Testis (tissue), 3 donors: ENCODE measurements around the gene KCNQ1. TPM values are rescaled to one million over a fixed set of nuclear protein-coding genes. Genes with fewer than 3 reads are reported as not detected.
A peak's percentile ranks its signal among the peaks of the same experiment; 100 is the strongest.

ENCODE experiments used
- DNase-seq: peaks from one replicate; pipeline ENCODE4 v3.0.0-alpha.2; 2019
- H3K27ac ChIP-seq, 2 donors: fragments of 200-600 bp; sonication (generic); one replicate each; pipeline ENCODE4 v1.5.1; 2019
- H3K27me3 ChIP-seq: fragments of 200-600 bp; sonication (generic); one replicate; pipeline ENCODE4 v1.5.1; 2019
- H3K36me3 ChIP-seq: fragments of 200-600 bp; sonication (generic); one replicate; pipeline ENCODE4 v1.5.1; 2017; ENCODE audit warnings: low read depth; ENCODE audit errors: missing control alignments
- H3K4me1 ChIP-seq: fragments of 200-600 bp; sonication (generic); one replicate; pipeline ENCODE4 v1.5.1; 2019
- H3K4me3 ChIP-seq, 2 donors: fragments of 200-600 bp; sonication (generic); one replicate each; pipeline ENCODE4 v1.5.1; 2017 to 2019
- H3K9me3 ChIP-seq: fragments of 200-600 bp; sonication (generic); one replicate; pipeline ENCODE4 v1.5.1; 2017
- POLR2A ChIP-seq: fragments of 450-650 bp; IDR thresholded peaks from one replicate; pipeline ENCODE4 v1.6.1; 2017; ENCODE audit warnings: antibody characterized with exemption, mild to moderate bottlenecking, moderate library complexity
- WGBS, 2 donors: methylation state at CpG; one replicate each; pipeline ENCODE4 v1.1.5; 2018; 5-methylcytosine and 5-hydroxymethylcytosine counted together
- intact Hi-C: fragments of 100-400 bp; cut with DNase I; formaldehyde crosslinking; loops from one replicate; pipeline ENCODE4 v1.15.1; 2023; ENCODE audit warnings: low total_unique reads
- polyA plus RNA-seq: library from polyadenylated mRNA; stranded (reverse); fragments of 350-450 nt; fragmentation: Illumina TruSeq; extraction: RNeasy Lipid Tissue Mini Kit (QIAGEN cat#74804); gene quantifications from one replicate; pipeline ENCODE4 v1.2.3, GENCODE V29; 2014; ENCODE audit warnings: low read depth, low replicate concordance; ENCODE audit not compliant: insufficient read depth
- total RNA-seq, 2 donors: library from RNA; depleted of rRNA; stranded (reverse); fragments of >200 nt; gene quantifications; one replicate each; pipeline ENCODE4 v1.2.3, GENCODE V29; 2016
- TF ChIP-seq, protein P1 (sequence below), 3 experiments: fragments of 450-650 bp in 2 of 3; fragments of 200-600 bp in 1 of 3; sonication (generic) in 1 of 3; IDR thresholded peaks; one replicate each; pipeline ENCODE4 v1.5.1; 2016 to 2019; ENCODE audit warnings: antibody characterized with exemption in 3 of 3, mild to moderate bottlenecking in 2 of 3, moderate library complexity in 1 of 3

Gene KCNQ1
- total and polyA plus RNA-seq, 3 donors from 2014 or later, result 6.0 to 24.2 (median 12.8) TPM

- Histone ChIP-seq H3K4me1 (peaks cover 3% of the 10 kb centered on the region), H3K4me3 (no peak overlapping the region), H3K27ac (no peak overlapping the region), H3K36me3 (no peaks in the 10 kb centered on the region), H3K27me3 (no peaks in the 10 kb centered on the region), H3K9me3 (no peaks in the 10 kb centered on the region)
- TF ChIP-seq, protein P1, sequence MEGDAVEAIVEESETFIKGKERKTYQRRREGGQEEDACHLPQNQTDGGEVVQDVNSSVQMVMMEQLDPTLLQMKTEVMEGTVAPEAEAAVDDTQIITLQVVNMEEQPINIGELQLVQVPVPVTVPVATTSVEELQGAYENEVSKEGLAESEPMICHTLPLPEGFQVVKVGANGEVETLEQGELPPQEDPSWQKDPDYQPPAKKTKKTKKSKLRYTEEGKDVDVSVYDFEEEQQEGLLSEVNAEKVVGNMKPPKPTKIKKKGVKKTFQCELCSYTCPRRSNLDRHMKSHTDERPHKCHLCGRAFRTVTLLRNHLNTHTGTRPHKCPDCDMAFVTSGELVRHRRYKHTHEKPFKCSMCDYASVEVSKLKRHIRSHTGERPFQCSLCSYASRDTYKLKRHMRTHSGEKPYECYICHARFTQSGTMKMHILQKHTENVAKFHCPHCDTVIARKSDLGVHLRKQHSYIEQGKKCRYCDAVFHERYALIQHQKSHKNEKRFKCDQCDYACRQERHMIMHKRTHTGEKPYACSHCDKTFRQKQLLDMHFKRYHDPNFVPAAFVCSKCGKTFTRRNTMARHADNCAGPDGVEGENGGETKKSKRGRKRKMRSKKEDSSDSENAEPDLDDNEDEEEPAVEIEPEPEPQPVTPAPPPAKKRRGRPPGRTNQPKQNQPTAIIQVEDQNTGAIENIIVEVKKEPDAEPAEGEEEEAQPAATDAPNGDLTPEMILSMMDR (IDR thresholded peaks at IDR 0.05), result peak; percentile 80 to 89 (median 89)
- TF ChIP-seq POLR2A, result no peak
- intact Hi-C loops, result loop anchor here (5.0 to 10.0 kb wide), 2 partner anchors 223 to 474 kb away; no protein-coding TSS in a partner anchor
- peak; percentile 71 for DNase-seq
- 20 to 33% methylated on average over 4 to 41 of the region's 44 CpGs for WGBS, 2 donors
Observed at GRCh38 chr11:2420502-2421225, 24.1 kb upstream of the KCNQ1 start.

GRCh38 chr11:2421226-2421994, 23.4 kb upstream of the KCNQ1 start:
- H3K9me3 ChIP-seq, result no peaks in the 10 kb centered on the region
- DNase-seq, result no peak
- intact Hi-C loops, result loop anchor here (5.0 to 10.0 kb wide), 2 partner anchors 224 to 473 kb away; no protein-coding TSS in a partner anchor
- H3K27ac ChIP-seq, result no peak overlapping the region
- TF ChIP-seq, protein P1 (IDR thresholded peaks at IDR 0.05), result no peak
- no peak for TF ChIP-seq POLR2A
- H3K36me3 ChIP-seq, result no peaks in the 10 kb centered on the region
- WGBS, 2 donors, result 82 to 83% methylated on average over 8 to 19 of the region's 19 CpGs
- peaks cover 3% of the 10 kb centered on the region for H3K4me1 ChIP-seq
- no peak overlapping the region for H3K4me3 ChIP-seq
- H3K27me3 ChIP-seq, result no peaks in the 10 kb centered on the region

GRCh38 chr11:2421996-2422395, 22.8 kb upstream of the KCNQ1 start:
- Histone ChIP-seq H3K27ac (no peak overlapping the region), H3K4me1 (peaks cover 3% of the 10 kb centered on the region), H3K36me3 (no peaks in the 10 kb centered on the region), H3K9me3 (no peaks in the 10 kb centered on the region), H3K4me3 (no peak overlapping the region), H3K27me3 (no peaks in the 10 kb centered on the region)
- WGBS, 2 donors, result 85 to 88% methylated on average over 9 to 16 of the region's 17 CpGs
- no peak for DNase-seq
- TF ChIP-seq POLR2A, result no peak
- TF ChIP-seq, protein P1 (IDR thresholded peaks at IDR 0.05), result no peak
- intact Hi-C loops, result loop anchor here (5.0 to 10.0 kb wide), 2 partner anchors 225 to 473 kb away; no protein-coding TSS in a partner anchor

- no peaks in the 10 kb centered on the region for H3K9me3 ChIP-seq
- no peak overlapping the region for H3K4me3 ChIP-seq
- no peaks in the 10 kb centered on the region for H3K36me3 ChIP-seq
- TF ChIP-seq, protein P1 (IDR thresholded peaks at IDR 0.05), result no peak
- no peak for TF ChIP-seq POLR2A
- DNase-seq, result no peak
- 85 to 90% methylated on average over 4 to 14 of the region's 14 CpGs for WGBS, 2 donors
- intact Hi-C loops, result loop anchor here (5.0 to 10.0 kb wide), 2 partner anchors 225 to 472 kb away; no protein-coding TSS in a partner anchor
- H3K27me3 ChIP-seq, result no peaks in the 10 kb centered on the region
- peaks cover 3% of the 10 kb centered on the region for H3K4me1 ChIP-seq
- H3K27ac ChIP-seq, result no peak overlapping the region
Observed at GRCh38 chr11:2422461-2423156, 22.2 kb upstream of the KCNQ1 start.
